ENCODE data around the gene TIA1.

Gene TIA1

DNA sequence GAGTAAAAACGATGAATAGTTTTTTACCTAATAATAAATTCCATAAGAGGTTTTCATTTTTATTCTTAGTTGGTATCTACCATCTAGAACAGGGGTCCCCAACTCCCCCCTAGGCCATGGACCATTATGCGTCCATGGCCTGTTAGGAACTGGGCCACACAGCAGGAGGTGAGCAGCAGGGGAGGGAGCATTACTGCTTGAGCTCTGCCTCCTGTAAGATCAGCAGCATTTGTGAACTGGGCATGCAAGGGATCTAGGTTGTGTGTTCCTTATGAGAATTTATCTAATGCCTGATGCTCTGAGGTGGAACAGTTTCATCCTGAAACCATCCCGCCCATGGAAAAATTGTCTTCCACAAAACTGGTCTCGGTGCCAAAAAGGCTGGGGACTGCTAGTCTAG lies 5.9 kb downstream of the TIA1 start:
- TF ChIP-seq, protein P1, sequence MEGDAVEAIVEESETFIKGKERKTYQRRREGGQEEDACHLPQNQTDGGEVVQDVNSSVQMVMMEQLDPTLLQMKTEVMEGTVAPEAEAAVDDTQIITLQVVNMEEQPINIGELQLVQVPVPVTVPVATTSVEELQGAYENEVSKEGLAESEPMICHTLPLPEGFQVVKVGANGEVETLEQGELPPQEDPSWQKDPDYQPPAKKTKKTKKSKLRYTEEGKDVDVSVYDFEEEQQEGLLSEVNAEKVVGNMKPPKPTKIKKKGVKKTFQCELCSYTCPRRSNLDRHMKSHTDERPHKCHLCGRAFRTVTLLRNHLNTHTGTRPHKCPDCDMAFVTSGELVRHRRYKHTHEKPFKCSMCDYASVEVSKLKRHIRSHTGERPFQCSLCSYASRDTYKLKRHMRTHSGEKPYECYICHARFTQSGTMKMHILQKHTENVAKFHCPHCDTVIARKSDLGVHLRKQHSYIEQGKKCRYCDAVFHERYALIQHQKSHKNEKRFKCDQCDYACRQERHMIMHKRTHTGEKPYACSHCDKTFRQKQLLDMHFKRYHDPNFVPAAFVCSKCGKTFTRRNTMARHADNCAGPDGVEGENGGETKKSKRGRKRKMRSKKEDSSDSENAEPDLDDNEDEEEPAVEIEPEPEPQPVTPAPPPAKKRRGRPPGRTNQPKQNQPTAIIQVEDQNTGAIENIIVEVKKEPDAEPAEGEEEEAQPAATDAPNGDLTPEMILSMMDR (IDR thresholded peaks at IDR 0.05; ENCODE audit: low read depth, low read length, poor library complexity, severe bottlenecking), result no peak
- no peak for TF ChIP-seq EZH2phosphoT487 (IDR thresholded peaks at IDR 0.05; ENCODE audit: borderline replicate concordance, low read length)
- H3K4me1 ChIP-seq (ENCODE audit: control insufficient read depth, low read length), result peaks cover 25% of the 10 kb centered on the region
- H4K20me1 ChIP-seq (ENCODE audit: control insufficient read depth, insufficient read depth, low read depth, low read length), result no peaks in the 10 kb centered on the region
- H3K4me3 ChIP-seq (ENCODE audit: low read length), result no peak overlapping the region
- no peaks in the 10 kb centered on the region for H3K27me3 ChIP-seq (ENCODE audit: control insufficient read depth, low read length)
- no peaks in the 10 kb centered on the region for H3F3A ChIP-seq (ENCODE audit: control insufficient read depth, insufficient read depth)
- H3K9me2 ChIP-seq (replicated peaks; ENCODE audit: control insufficient read depth, low read length), result no peaks in the 10 kb centered on the region
- H3K79me2 ChIP-seq (ENCODE audit: control insufficient read depth, low read length), result peaks cover 100% of the 10 kb centered on the region
- H3K4me2 ChIP-seq (ENCODE audit: low read length), result no peak overlapping the region
- no peak overlapping the region for H3K27ac ChIP-seq (ENCODE audit: low read depth, low read length)
- peaks cover 56% of the 10 kb centered on the region for H3K36me3 ChIP-seq (ENCODE audit: control insufficient read depth, low read length)
- no peaks in the 10 kb centered on the region for H3K9me3 ChIP-seq (ENCODE audit: control insufficient read depth, insufficient read depth, low read length)

DNA sequence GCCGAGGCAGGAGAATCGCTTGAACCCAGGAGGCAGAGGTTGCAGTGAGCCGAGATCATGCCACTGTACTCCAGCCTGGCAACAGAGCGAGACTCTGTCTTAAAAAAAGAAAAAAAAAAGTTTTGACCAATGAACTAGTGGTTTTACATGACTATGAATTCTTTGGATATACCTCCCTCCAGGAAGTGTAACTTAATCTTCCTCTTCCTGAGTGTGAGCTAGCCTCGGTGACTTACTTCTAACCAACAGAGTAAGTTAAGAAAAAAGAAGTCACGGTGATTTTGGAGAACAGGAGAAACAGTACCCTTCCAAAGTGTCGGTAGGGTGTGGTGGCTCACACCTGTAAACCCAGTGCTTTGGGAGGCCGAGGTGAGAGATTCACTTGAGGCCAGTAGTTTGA lies 7.1 kb downstream of the TIA1 start:
- Histone ChIP-seq H3K27me3 (ENCODE audit: control insufficient read depth, low read length) (no peaks in the 10 kb centered on the region), H3K9me2 (replicated peaks; ENCODE audit: control insufficient read depth, low read length) (no peaks in the 10 kb centered on the region), H3K36me3 (ENCODE audit: control insufficient read depth, low read length) (peaks cover 56% of the 10 kb centered on the region), H3K4me1 (ENCODE audit: control insufficient read depth, low read length) (peaks cover 22% of the 10 kb centered on the region), H3K9me3 (ENCODE audit: control insufficient read depth, insufficient read depth, low read length) (no peaks in the 10 kb centered on the region), H3K4me3 (ENCODE audit: low read length) (no peak overlapping the region), H4K20me1 (ENCODE audit: control insufficient read depth, insufficient read depth, low read depth, low read length) (no peaks in the 10 kb centered on the region), H3K27ac (ENCODE audit: low read depth, low read length) (no peak overlapping the region), H3K4me2 (ENCODE audit: low read length) (no peak overlapping the region), H3K79me2 (ENCODE audit: control insufficient read depth, low read length) (peaks cover 100% of the 10 kb centered on the region), H3F3A (ENCODE audit: control insufficient read depth, insufficient read depth) (no peaks in the 10 kb centered on the region)
- TF ChIP-seq, protein P1 (IDR thresholded peaks at IDR 0.05; ENCODE audit: low read depth, low read length, poor library complexity, severe bottlenecking), result no peak
- no peak for TF ChIP-seq EZH2phosphoT487 (IDR thresholded peaks at IDR 0.05; ENCODE audit: borderline replicate concordance, low read length)

DNA sequence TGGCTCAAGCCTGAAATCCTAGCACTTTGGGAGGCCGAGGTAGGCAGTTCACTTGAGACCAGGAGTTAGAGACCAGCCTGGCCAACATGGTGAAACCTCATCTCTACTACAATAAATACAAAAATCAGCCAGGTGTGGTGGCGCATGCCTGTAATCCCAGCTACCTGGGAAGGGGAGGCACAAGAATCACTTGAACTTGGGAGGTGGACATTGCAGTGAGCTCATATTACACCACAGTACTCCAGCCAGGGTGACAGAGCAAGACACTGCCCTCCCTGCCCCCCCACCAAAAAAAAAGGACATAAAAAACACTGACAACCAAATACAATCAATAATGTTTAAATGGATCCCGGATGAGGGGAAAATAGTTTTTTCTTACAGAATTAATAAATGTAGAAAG lies 7.8 kb downstream of the TIA1 start:
- no peaks in the 10 kb centered on the region for H3K27me3 ChIP-seq (ENCODE audit: control insufficient read depth, low read length)
- no peak overlapping the region for H3K4me2 ChIP-seq (ENCODE audit: low read length)
- peaks cover 15% of the 10 kb centered on the region for H3K4me1 ChIP-seq (ENCODE audit: control insufficient read depth, low read length)
- H3K36me3 ChIP-seq (ENCODE audit: control insufficient read depth, low read length), result peaks cover 58% of the 10 kb centered on the region
- no peak overlapping the region for H3K4me3 ChIP-seq (ENCODE audit: low read length)
- no peaks in the 10 kb centered on the region for H3F3A ChIP-seq (ENCODE audit: control insufficient read depth, insufficient read depth)
- TF ChIP-seq, protein P1 (IDR thresholded peaks at IDR 0.05; ENCODE audit: low read depth, low read length, poor library complexity, severe bottlenecking), result no peak
- TF ChIP-seq EZH2phosphoT487 (IDR thresholded peaks at IDR 0.05; ENCODE audit: borderline replicate concordance, low read length), result no peak
- no peaks in the 10 kb centered on the region for H3K9me3 ChIP-seq (ENCODE audit: control insufficient read depth, insufficient read depth, low read length)
- H4K20me1 ChIP-seq (ENCODE audit: control insufficient read depth, insufficient read depth, low read depth, low read length), result no peaks in the 10 kb centered on the region
- peaks cover 99% of the 10 kb centered on the region for H3K79me2 ChIP-seq (ENCODE audit: control insufficient read depth, low read length)
- no peak overlapping the region for H3K27ac ChIP-seq (ENCODE audit: low read depth, low read length)
- no peaks in the 10 kb centered on the region for H3K9me2 ChIP-seq (replicated peaks; ENCODE audit: control insufficient read depth, low read length)
